GM12878 (cell line): ENCODE data around the gene NCBP1. TPM values are rescaled to one million over a fixed set of nuclear protein-coding genes. Genes with fewer than 3 reads are reported as not detected.

ENCODE experiments used
- ATAC-seq: fragments of 200-7000 bp; cut with Tn5 transposase; 3 replicates; pipeline ENCODE4 v1.9.1; 2020; ENCODE audit warnings: mild to moderate bottlenecking, moderate library complexity
- BruUV-seq: library from RNA; stranded (reverse); fragments of 400-500 nt; replicated peaks from 2 replicates; lab custom pipeline; 2021; lab: Mats Ljungman, UMichigan
- CTCF ChIA-PET: fragments of 300-600 bp; sonication (Branson Sonifier 250); formaldehyde crosslinking; extraction: SDS; loops from one replicate; lab custom pipeline; 2021; ENCODE audit warnings: inconsistent platforms; lab: Yijun Ruan, JAX
- POLR2A ChIA-PET: fragments of 350-600 bp; formaldehyde crosslinking; extraction: SDS; loops from one replicate; lab custom pipeline; 2021; ENCODE audit warnings: inconsistent platforms; lab: Charles Lee
- RAD21 ChIA-PET: fragments of 300-600 bp; sonication (Branson Sonifier 250); formaldehyde crosslinking; loops from one replicate; lab custom pipeline; 2023; ENCODE audit warnings: antibody characterized with exemption; ENCODE audit not compliant: unreplicated experiment; lab: Charles Lee
- SMC1A ChIA-PET: fragments of 300-600 bp; sonication (Branson Sonifier 250); formaldehyde crosslinking; loops from one replicate; lab custom pipeline; 2023; ENCODE audit not compliant: unreplicated experiment, uncharacterized antibody; lab: Charles Lee
- DNase-seq: peaks from one replicate; pipeline ENCODE4 v3.0.0-alpha.2; 2011; ENCODE audit warnings: low read depth, low spot score
- FAIRE-seq: peaks from 3 replicates; lab custom pipeline; 2011; peaks lifted over from hg19 to GRCh38; lab: Jason Lieb, UNC
- H2AFZ ChIP-seq: 2 replicates; pipeline ENCODE4 v1.6.0; 2011; ENCODE audit warnings: low read depth, low read length, control low read depth; ENCODE audit not compliant: control insufficient read depth
- H3K27ac ChIP-seq: 2 replicates; pipeline ENCODE4 v1.5.1; 2011; ENCODE audit warnings: control low read depth; ENCODE audit not compliant: control insufficient read depth, insufficient read depth
- H3K27me3 ChIP-seq, 2 experiments: replicated peaks in 1 of 2; 2 replicates each; pipeline versions ENCODE4 v1.6.0 to v1.6.1; 2011; ENCODE audit warnings: low read length in 1 of 2; ENCODE audit not compliant: control insufficient read depth in 2 of 2, insufficient read depth in 2 of 2
- H3K36me3 ChIP-seq, 2 experiments: 2 replicates each; pipeline ENCODE4 v1.5.1; 2011; ENCODE audit warnings: low read length in 1 of 2; ENCODE audit not compliant: control insufficient read depth in 2 of 2, insufficient read depth in 2 of 2
- H3K4me1 ChIP-seq: 2 replicates; pipeline ENCODE4 v1.6.1; 2011; ENCODE audit warnings: mild to moderate bottlenecking, low read length, moderate library complexity, mixed read lengths; ENCODE audit not compliant: control insufficient read depth, insufficient read depth
- H3K4me2 ChIP-seq: 2 replicates; pipeline ENCODE4 v1.6.0; 2011; ENCODE audit warnings: control low read depth; ENCODE audit not compliant: control insufficient read depth, insufficient read depth
- H3K4me3 ChIP-seq: fragments of 200-600 bp; sonication (generic); 2 replicates; pipeline ENCODE4 v1.5.1; 2016
- H3K79me2 ChIP-seq: 2 replicates; pipeline ENCODE4 v1.6.0; 2011; ENCODE audit warnings: low read length; ENCODE audit not compliant: control insufficient read depth, insufficient read depth
- H3K9ac ChIP-seq: 2 replicates; pipeline ENCODE4 v1.8.0; 2011; ENCODE audit warnings: low read length, control low read depth, mixed read lengths; ENCODE audit not compliant: control insufficient read depth, insufficient read depth
- H3K9me3 ChIP-seq: replicated peaks from 3 replicates; pipeline ENCODE4 v1.5.1; 2011; ENCODE audit warnings: mild to moderate bottlenecking, low read length; ENCODE audit not compliant: control insufficient read depth, insufficient read depth
- H4K20me1 ChIP-seq: 2 replicates; pipeline ENCODE4 v1.6.0; 2011; ENCODE audit not compliant: control insufficient read depth, insufficient read depth
- CEBPB ChIP-seq, 2 experiments: fragments of 150-350 bp in 1 of 2; IDR thresholded peaks; 2 replicates each; pipeline ENCODE4 v1.6.1; 2012 to 2014; ENCODE audit warnings: low read depth in 2 of 2, low read length in 2 of 2, borderline replicate concordance in 1 of 2, inconsistent platforms in 1 of 2
- EGR1 ChIP-seq, 2 experiments: IDR thresholded peaks; 1 replicate in 1 of 2; 2 replicates in 1 of 2; pipeline ENCODE4 v1.6.1; 2011 to 2012; ENCODE audit warnings: low read depth in 2 of 2, low read length in 2 of 2, borderline replicate concordance in 1 of 2, mild to moderate bottlenecking in 1 of 2, moderate library complexity in 1 of 2
- IRF4 ChIP-seq: IDR thresholded peaks from 2 replicates; pipeline ENCODE4 v1.6.1; 2011; ENCODE audit warnings: low read depth, low read length
- MTA3 ChIP-seq: IDR thresholded peaks from 2 replicates; pipeline ENCODE4 v1.6.1; 2012; ENCODE audit warnings: low read length, inconsistent platforms, borderline replicate concordance
- MYB ChIP-seq: fragments of 150-350 bp; IDR thresholded peaks from 2 replicates; pipeline ENCODE4 v1.6.1; 2014; ENCODE audit warnings: mild to moderate bottlenecking, low read depth, low read length, borderline replicate concordance
- PML ChIP-seq: IDR thresholded peaks from 2 replicates; pipeline ENCODE4 v1.6.1; 2012; ENCODE audit warnings: low read length, inconsistent platforms
- RELB ChIP-seq: fragments of 450-650 bp; IDR thresholded peaks from 2 replicates; pipeline ENCODE4 v1.6.1; 2017; ENCODE audit warnings: low read depth, mild to moderate bottlenecking, moderate library complexity
- SPI1 ChIP-seq: IDR thresholded peaks from 2 replicates; pipeline ENCODE4 v1.6.1; 2011; ENCODE audit warnings: low read depth, mild to moderate bottlenecking, low read length, moderate library complexity, borderline replicate concordance; ENCODE audit not compliant: insufficient read depth
- TCF7 ChIP-seq: IDR thresholded peaks from 2 replicates; pipeline ENCODE4 v1.6.1; 2014; ENCODE audit warnings: antibody characterized with exemption, borderline replicate concordance
- YY1 ChIP-seq: IDR thresholded peaks from 2 replicates; pipeline ENCODE4 v1.6.1; 2011; ENCODE audit warnings: low read depth, mild to moderate bottlenecking, low read length
- ZNF207 ChIP-seq: fragments of 450-650 bp; IDR thresholded peaks from 2 replicates; pipeline ENCODE4 v1.6.1; 2014; ENCODE audit warnings: antibody characterized with exemption, mild to moderate bottlenecking, borderline replicate concordance
- ZNF274 ChIP-seq: IDR thresholded peaks from one replicate; pipeline ENCODE4 v1.8.0; 2011; ENCODE audit not compliant: insufficient read length, insufficient read depth
- ZNF592 ChIP-seq: fragments of 450-650 bp; IDR thresholded peaks from 2 replicates; pipeline ENCODE4 v1.6.1; 2017; ENCODE audit warnings: mild to moderate bottlenecking, moderate library complexity
- ZZZ3 ChIP-seq: IDR thresholded peaks from 2 replicates; pipeline ENCODE4 v1.6.1; 2011; ENCODE audit warnings: low read depth; ENCODE audit not compliant: control insufficient read depth, insufficient read length
- WGBS: methylation state at CpG from one replicate; pipeline ENCODE4 v1.1.6; 2016; ENCODE audit warnings: low lambda C conversion rate; ENCODE audit not compliant: insufficient replicate concordance, insufficient coverage; ENCODE audit errors: missing lambda C conversion rate; 5-methylcytosine and 5-hydroxymethylcytosine counted together
- in situ Hi-C: fragments of 300-500 bp; cut with MboI; formaldehyde crosslinking; loops from 9 replicates; pipeline ENCODE4 v1.14.3; 2018; ENCODE audit warnings: mixed read lengths
- intact Hi-C: fragments of 100-400 bp; cut with micrococcal nuclease; formaldehyde crosslinking; loops from one replicate; pipeline ENCODE4 v1.14.2; 2022; ENCODE audit not compliant: unreplicated experiment
- polyA plus RNA-seq, 11 experiments: library from polyadenylated mRNA; depleted of rRNA in 4 of 11; unstranded in 6 of 11; stranded (reverse) in 5 of 11; fragments of >200 nt; fragmentation: Nextera tagmentation in 4 of 11; fragmentation: Illumina TruSeq in 1 of 11; extraction: Ambion mirVana in 4 of 11; extraction: Trizol in 1 of 11; gene quantifications; 1 replicate in 1 of 11; 2 replicates in 10 of 11; pipeline versions ENCODE4 v1.2.1 to v1.2.3, GENCODE V29; 2011 to 2016; ENCODE audit warnings: inconsistent platforms in 2 of 11, missing spikeins in 2 of 11, low read depth in 1 of 11
- total RNA-seq, 4 experiments: library from RNA; depleted of rRNA in 3 of 4; stranded (reverse); fragments of >200 nt in 3 of 4; fragmentation: Illumina TruSeq in 1 of 4; extraction: Trizol in 1 of 4; gene quantifications; 2 replicates each; pipeline versions ENCODE4 v1.2.1 to v1.2.3, GENCODE V29; 2013 to 2021
- TF ChIP-seq, protein P1 (sequence below): IDR thresholded peaks from 2 replicates; pipeline ENCODE4 v1.6.1; 2012; ENCODE audit warnings: mild to moderate bottlenecking, low read depth, low read length

Gene NCBP1
- total and polyA plus RNA-seq, 10 of the 15 experiments (the other 5 are each of a cell fraction or from before 2014, with no cell fraction given): 14.7 to 70.9 (median 36.0) TPM

- H4K20me1 ChIP-seq: no peaks in the 10 kb centered on the region
- no peak overlapping the region for H2AFZ ChIP-seq
- peaks cover 0 to 2% of the 10 kb centered on the region in 2 experiments for H3K36me3 ChIP-seq
- DNase-seq (no peak), ATAC-seq (no peak), FAIRE-seq (no peak)
- in situ Hi-C loops (loop anchor here (25.0 kb wide), 1 partner anchor 1213 kb away; the partner anchor contains the start of gene ZNF367), intact Hi-C loops (no loop called here)
- 77% methylated on average over 3 of the region's 3 CpGs for WGBS
- H3K4me1 ChIP-seq: no peaks in the 10 kb centered on the region; the same call in 1 of the 2 replicates
- peaks cover 12% of the 10 kb centered on the region for H3K79me2 ChIP-seq
- H3K4me3 ChIP-seq: no peak overlapping the region
- H3K27ac ChIP-seq: no peak overlapping the region
- H3K9ac ChIP-seq: no peak overlapping the region
- no peak overlapping the region for H3K4me2 ChIP-seq
- ChIA-PET POLR2A (no interaction called here), CTCF (interaction anchor here (2.2 to 3.7 kb wide), 2 partner anchors 27 to 157 kb away, joined by 12 to 25 read pairs; no protein-coding TSS in a partner anchor), SMC1A (interaction anchor here (1.1 to 2.1 kb wide), 3 partner anchors 10 to 157 kb away, joined by 4 to 9 read pairs (median 5); no protein-coding TSS in a partner anchor), RAD21 (interaction anchor here (0.9 to 1.0 kb wide), 2 partner anchors 10 to 157 kb away, joined by 3 to 4 read pairs; no protein-coding TSS in a partner anchor)
- no peaks in the 10 kb centered on the region for H3K27me3 ChIP-seq
- no TSS peak for BruUV-seq
- no peaks in the 10 kb centered on the region; the same call in 2 of the 3 replicates for H3K9me3 ChIP-seq
- TF ChIP-seq MYB (no peak), ZZZ3 (no peak), SPI1 (no peak), RELB (no peak), PML (no peak), CEBPB (IDR thresholded peaks at IDR 0.05; ENCODE audit: borderline replicate concordance in 1 of 2, low read depth in 2 of 2, low read length in 2 of 2) (no peak), ZNF592 (no peak), MTA3 (no peak), YY1 (no peak), TCF7 (no peak), IRF4 (no peak), ZNF274 (no peak), EGR1 (IDR thresholded peaks at IDR 0.05; ENCODE audit: borderline replicate concordance in 1 of 2, low read depth in 2 of 2, low read length in 2 of 2) (no peak), ZNF207 (no peak)
- TF ChIP-seq, protein P1, sequence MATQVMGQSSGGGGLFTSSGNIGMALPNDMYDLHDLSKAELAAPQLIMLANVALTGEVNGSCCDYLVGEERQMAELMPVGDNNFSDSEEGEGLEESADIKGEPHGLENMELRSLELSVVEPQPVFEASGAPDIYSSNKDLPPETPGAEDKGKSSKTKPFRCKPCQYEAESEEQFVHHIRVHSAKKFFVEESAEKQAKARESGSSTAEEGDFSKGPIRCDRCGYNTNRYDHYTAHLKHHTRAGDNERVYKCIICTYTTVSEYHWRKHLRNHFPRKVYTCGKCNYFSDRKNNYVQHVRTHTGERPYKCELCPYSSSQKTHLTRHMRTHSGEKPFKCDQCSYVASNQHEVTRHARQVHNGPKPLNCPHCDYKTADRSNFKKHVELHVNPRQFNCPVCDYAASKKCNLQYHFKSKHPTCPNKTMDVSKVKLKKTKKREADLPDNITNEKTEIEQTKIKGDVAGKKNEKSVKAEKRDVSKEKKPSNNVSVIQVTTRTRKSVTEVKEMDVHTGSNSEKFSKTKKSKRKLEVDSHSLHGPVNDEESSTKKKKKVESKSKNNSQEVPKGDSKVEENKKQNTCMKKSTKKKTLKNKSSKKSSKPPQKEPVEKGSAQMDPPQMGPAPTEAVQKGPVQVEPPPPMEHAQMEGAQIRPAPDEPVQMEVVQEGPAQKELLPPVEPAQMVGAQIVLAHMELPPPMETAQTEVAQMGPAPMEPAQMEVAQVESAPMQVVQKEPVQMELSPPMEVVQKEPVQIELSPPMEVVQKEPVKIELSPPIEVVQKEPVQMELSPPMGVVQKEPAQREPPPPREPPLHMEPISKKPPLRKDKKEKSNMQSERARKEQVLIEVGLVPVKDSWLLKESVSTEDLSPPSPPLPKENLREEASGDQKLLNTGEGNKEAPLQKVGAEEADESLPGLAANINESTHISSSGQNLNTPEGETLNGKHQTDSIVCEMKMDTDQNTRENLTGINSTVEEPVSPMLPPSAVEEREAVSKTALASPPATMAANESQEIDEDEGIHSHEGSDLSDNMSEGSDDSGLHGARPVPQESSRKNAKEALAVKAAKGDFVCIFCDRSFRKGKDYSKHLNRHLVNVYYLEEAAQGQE: no peak
Observed at GRCh38 chr9:97625620-97626019, 8.0 kb upstream of the NCBP1 start.
